HCT116 (cell line): ENCODE results near the gene TK1. TPM values are rescaled to one million over a fixed set of nuclear protein-coding genes. Genes with fewer than 3 reads are reported as not detected.

Source experiments
- ATAC-seq: fragments of 200-7000 bp; cut with Tn5 transposase; 2 replicates; pipeline ENCODE4 v1.9.1; 2020; ENCODE audit warnings: mild to moderate bottlenecking, moderate library complexity
- BruUV-seq: library from RNA; stranded (reverse); fragments of 400-500 nt; replicated peaks from 2 replicates; lab custom pipeline; 2021; lab: Mats Ljungman, UMichigan
- CTCF ChIA-PET: fragments of 300-600 bp; sonication (Branson Sonifier 250); formaldehyde crosslinking; loops from one replicate; lab custom pipeline; 2021; ENCODE audit warnings: antibody characterized with exemption; lab: Charles Lee
- POLR2A ChIA-PET: fragments of 300-600, 350-600 bp; sonication (Branson Sonifier 250); formaldehyde crosslinking; loops from one replicate; lab custom pipeline; 2021; ENCODE audit warnings: antibody characterized with exemption; lab: Charles Lee
- RAD21 ChIA-PET, 2 experiments: fragments of 300-600 bp; sonication (Branson Sonifier 250); formaldehyde crosslinking; loops; one replicate each; lab custom pipeline; 2023; ENCODE audit warnings: low total read pairs in 2 of 2; ENCODE audit not compliant: uncharacterized antibody in 2 of 2, unreplicated experiment in 2 of 2, low non-redundant PET in 1 of 2; lab: Charles Lee
- DNase-seq: peaks from one replicate; pipeline ENCODE4 v3.0.0-alpha.2; 2010; ENCODE audit warnings: low read depth, low spot score
- H2AFZ ChIP-seq: fragments of 200-600 bp; shearing (Covaris generic), sonication (generic); 2 replicates; pipeline ENCODE4 v1.6.1; 2017; ENCODE audit warnings: low read depth, mixed run types, mixed read lengths, antibody characterized with exemption, low read length; ENCODE audit not compliant: poor library complexity, severe bottlenecking
- H3K27ac ChIP-seq: 2 replicates; pipeline ENCODE4 v1.5.1; 2012; ENCODE audit warnings: low read depth, low read length
- H3K27me3 ChIP-seq: fragments of 200-600 bp; sonication (generic); 2 replicates; pipeline ENCODE4 v1.6.1; 2016; ENCODE audit warnings: mixed run types, low read length, mixed read lengths; ENCODE audit not compliant: insufficient read depth
- H3K36me3 ChIP-seq, 2 experiments: fragments of 200-500 bp in 1 of 2; fragments of 200-600 bp in 1 of 2; sonication (Bioruptor generic) in 1 of 2; sonication (generic) in 1 of 2; 2 replicates each; pipeline versions ENCODE4 v1.5.1 to v1.6.1; 2014 to 2016; ENCODE audit warnings: low read length in 2 of 2, inconsistent platforms in 1 of 2, mixed read lengths in 1 of 2, mixed run types in 1 of 2; ENCODE audit not compliant: insufficient read depth in 2 of 2, control insufficient read depth in 1 of 2
- H3K4me1 ChIP-seq, 2 experiments: fragments of 200-600 bp in 1 of 2; sonication (generic) in 1 of 2; 2 replicates each; pipeline versions ENCODE4 v1.5.1 to v1.6.1; 2012 to 2017; ENCODE audit warnings: low read length in 2 of 2, inconsistent platforms in 1 of 2, mild to moderate bottlenecking in 1 of 2, mixed read lengths in 1 of 2, mixed run types in 1 of 2, moderate library complexity in 1 of 2; ENCODE audit not compliant: insufficient read depth in 2 of 2, control insufficient read depth in 1 of 2
- H3K4me2 ChIP-seq: fragments of 200-600 bp; sonication (generic); 2 replicates; pipeline ENCODE4 v1.6.1; 2017; ENCODE audit warnings: mixed run types, low read length, mixed read lengths
- H3K4me3 ChIP-seq, 2 experiments: fragments of 200-600 bp in 1 of 2; sonication (generic) in 1 of 2; replicated peaks in 1 of 2; 2 replicates each; pipeline ENCODE4 v1.5.1; 2011 to 2016; ENCODE audit warnings: low read length in 2 of 2, control low read depth in 1 of 2, low read depth in 1 of 2, mild to moderate bottlenecking in 1 of 2, mixed read lengths in 1 of 2, mixed run types in 1 of 2
- H3K79me2 ChIP-seq: fragments of 200-600 bp; sonication (generic); 2 replicates; pipeline ENCODE4 v1.6.1; 2017; ENCODE audit warnings: mild to moderate bottlenecking, mixed run types, low read length, moderate library complexity, mixed read lengths; ENCODE audit not compliant: insufficient read depth
- H3K9ac ChIP-seq: fragments of 200-600 bp; sonication (generic); 2 replicates; pipeline ENCODE4 v1.6.1; 2016; ENCODE audit warnings: low read length, mixed read lengths
- H3K9me2 ChIP-seq: fragments of 200-600 bp; sonication (generic), shearing (Covaris generic); 2 replicates; pipeline ENCODE4 v1.6.1; 2017; ENCODE audit warnings: mixed run types, mild to moderate bottlenecking, moderate library complexity; ENCODE audit not compliant: insufficient read depth
- H3K9me3 ChIP-seq, 2 experiments: fragments of 200-500 bp in 1 of 2; fragments of 200-600 bp in 1 of 2; sonication (Bioruptor generic) in 1 of 2; sonication (generic) in 1 of 2; 2 replicates each; pipeline ENCODE4 v1.6.1; 2014 to 2017; ENCODE audit warnings: low read length in 2 of 2, mixed read lengths in 2 of 2, inconsistent platforms in 1 of 2, low read depth in 1 of 2, mild to moderate bottlenecking in 1 of 2, mixed run types in 1 of 2, moderate library complexity in 1 of 2; ENCODE audit not compliant: control insufficient read depth in 1 of 2, insufficient read depth in 1 of 2
- H4K20me1 ChIP-seq: fragments of 200-600 bp; sonication (generic), shearing (Covaris generic); 2 replicates; pipeline ENCODE4 v1.6.1; 2017; ENCODE audit warnings: mixed run types, mild to moderate bottlenecking, moderate library complexity; ENCODE audit not compliant: insufficient read depth
- CBX3 ChIP-seq: IDR thresholded peaks from 2 replicates; pipeline ENCODE4 v1.6.1; 2012; ENCODE audit warnings: low read depth
- CEBPB ChIP-seq: IDR thresholded peaks from 2 replicates; pipeline ENCODE4 v1.6.1; 2012; ENCODE audit warnings: low read depth
- EGR1 ChIP-seq: IDR thresholded peaks from 2 replicates; pipeline ENCODE4 v1.6.1; 2012; ENCODE audit warnings: low read depth
- ELF1 ChIP-seq: IDR thresholded peaks from 2 replicates; pipeline ENCODE4 v1.6.1; 2012; ENCODE audit warnings: low read depth, borderline replicate concordance
- EZH2 ChIP-seq: fragments of 200-600 bp; sonication (generic); IDR thresholded peaks from 2 replicates; pipeline ENCODE4 v1.6.1; 2017; ENCODE audit warnings: antibody characterized with exemption, mixed run types
- EZH2phosphoT487 ChIP-seq: fragments of 200-600 bp; IDR thresholded peaks from 2 replicates; pipeline ENCODE4 v1.6.1; 2018; ENCODE audit warnings: antibody characterized with exemption, borderline replicate concordance
- FOSL1 ChIP-seq: IDR thresholded peaks from 2 replicates; pipeline ENCODE4 v1.6.1; 2012; ENCODE audit warnings: low read depth
- JUND ChIP-seq: IDR thresholded peaks from 2 replicates; pipeline ENCODE4 v1.6.1; 2012
- MAX ChIP-seq: IDR thresholded peaks from 2 replicates; pipeline ENCODE4 v1.6.1; 2012
- POLR2A ChIP-seq: IDR thresholded peaks from 2 replicates; pipeline ENCODE4 v1.7.0; 2011; ENCODE audit warnings: borderline replicate concordance; ENCODE audit not compliant: insufficient read depth, insufficient read length; ENCODE audit errors: extremely low read depth
- RAD21 ChIP-seq: IDR thresholded peaks from 2 replicates; pipeline ENCODE4 v1.6.1; 2012; ENCODE audit warnings: low read depth, mild to moderate bottlenecking
- SIN3A ChIP-seq: IDR thresholded peaks from 2 replicates; pipeline ENCODE4 v1.6.1; 2012; ENCODE audit warnings: low read depth
- SP1 ChIP-seq: IDR thresholded peaks from 2 replicates; pipeline ENCODE4 v1.6.1; 2012; ENCODE audit warnings: low read depth
- SRF ChIP-seq: IDR thresholded peaks from 2 replicates; pipeline ENCODE4 v1.6.1; 2012; ENCODE audit warnings: low read depth
- TCF7L2 ChIP-seq: IDR thresholded peaks from 2 replicates; pipeline ENCODE4 v1.7.0; 2011; ENCODE audit warnings: borderline replicate concordance, inconsistent platforms; ENCODE audit not compliant: insufficient read depth, insufficient read length; ENCODE audit errors: extremely low read depth
- ZNF274 ChIP-seq: fragments of 200-500 bp; sonication (Bioruptor generic); IDR thresholded peaks from 2 replicates; pipeline ENCODE4 v1.6.1; 2014; ENCODE audit warnings: mild to moderate bottlenecking, low read depth, low read length, inconsistent platforms
- intact Hi-C: fragments of 100-400 bp; cut with micrococcal nuclease; formaldehyde crosslinking; loops from 2 replicates; pipeline ENCODE4 v1.10.0; 2022
- total RNA-seq: library from RNA; stranded (reverse); gene quantifications from one replicate; pipeline ENCODE4 v1.2.1, GENCODE V29; 2021; ENCODE audit not compliant: unreplicated experiment
- TF ChIP-seq, protein P1 (sequence below): IDR thresholded peaks from 2 replicates; pipeline ENCODE4 v1.6.1; 2012; ENCODE audit warnings: low read depth

TK1 gene
- total RNA-seq, 1 experiment from 2014 or later = 315 TPM

- TF ChIP-seq TCF7L2 (no peak), ZNF274 (no peak), FOSL1 (no peak), RAD21 (no peak), SP1 (no peak)
- TF ChIP-seq, all 23 proteins: peak for 0
These were observed 40.0 kb downstream of the TK1 start (continued) for GRCh38 chr17:78146881-78147280.

- intact Hi-C loops = no loop called here
- H3K4me1 ChIP-seq = peaks cover 38 to 50% of the 10 kb centered on the region in 2 experiments
- H3K27me3 ChIP-seq = no peaks in the 10 kb centered on the region
These were observed 40.4 kb downstream of the TK1 start for GRCh38 chr17:78146471-78146869.

More at GRCh38 chr17:78146471-78146869, 40.4 kb downstream of the TK1 start:
- Histone ChIP-seq H4K20me1 (no peaks in the 10 kb centered on the region), H3K27ac (no peak overlapping the region), H3K36me3 (no peaks in the 10 kb centered on the region), H3K4me2 (no peak overlapping the region), H3K9ac (no peak overlapping the region), H3K9me2 (no peaks in the 10 kb centered on the region), H3K79me2 (no peaks in the 10 kb centered on the region), H3K4me3 (no peak overlapping the region), H2AFZ (no peak overlapping the region), H3K9me3 (no peaks in the 10 kb centered on the region)
- BruUV-seq = no TSS peak
- ChIA-PET CTCF (no interaction called here), RAD21 (no interaction called here), POLR2A (no interaction called here)
- TF ChIP-seq MAX (no peak), RAD21 (no peak), POLR2A (no peak), JUND (no peak), CEBPB (no peak), CBX3 (no peak), SIN3A (no peak), TCF7L2 (no peak), EGR1 (no peak), EZH2phosphoT487 (no peak), SRF (no peak), SP1 (no peak), ELF1 (no peak), EZH2 (no peak)
- TF ChIP-seq, protein P1, sequence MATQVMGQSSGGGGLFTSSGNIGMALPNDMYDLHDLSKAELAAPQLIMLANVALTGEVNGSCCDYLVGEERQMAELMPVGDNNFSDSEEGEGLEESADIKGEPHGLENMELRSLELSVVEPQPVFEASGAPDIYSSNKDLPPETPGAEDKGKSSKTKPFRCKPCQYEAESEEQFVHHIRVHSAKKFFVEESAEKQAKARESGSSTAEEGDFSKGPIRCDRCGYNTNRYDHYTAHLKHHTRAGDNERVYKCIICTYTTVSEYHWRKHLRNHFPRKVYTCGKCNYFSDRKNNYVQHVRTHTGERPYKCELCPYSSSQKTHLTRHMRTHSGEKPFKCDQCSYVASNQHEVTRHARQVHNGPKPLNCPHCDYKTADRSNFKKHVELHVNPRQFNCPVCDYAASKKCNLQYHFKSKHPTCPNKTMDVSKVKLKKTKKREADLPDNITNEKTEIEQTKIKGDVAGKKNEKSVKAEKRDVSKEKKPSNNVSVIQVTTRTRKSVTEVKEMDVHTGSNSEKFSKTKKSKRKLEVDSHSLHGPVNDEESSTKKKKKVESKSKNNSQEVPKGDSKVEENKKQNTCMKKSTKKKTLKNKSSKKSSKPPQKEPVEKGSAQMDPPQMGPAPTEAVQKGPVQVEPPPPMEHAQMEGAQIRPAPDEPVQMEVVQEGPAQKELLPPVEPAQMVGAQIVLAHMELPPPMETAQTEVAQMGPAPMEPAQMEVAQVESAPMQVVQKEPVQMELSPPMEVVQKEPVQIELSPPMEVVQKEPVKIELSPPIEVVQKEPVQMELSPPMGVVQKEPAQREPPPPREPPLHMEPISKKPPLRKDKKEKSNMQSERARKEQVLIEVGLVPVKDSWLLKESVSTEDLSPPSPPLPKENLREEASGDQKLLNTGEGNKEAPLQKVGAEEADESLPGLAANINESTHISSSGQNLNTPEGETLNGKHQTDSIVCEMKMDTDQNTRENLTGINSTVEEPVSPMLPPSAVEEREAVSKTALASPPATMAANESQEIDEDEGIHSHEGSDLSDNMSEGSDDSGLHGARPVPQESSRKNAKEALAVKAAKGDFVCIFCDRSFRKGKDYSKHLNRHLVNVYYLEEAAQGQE = no peak
- ATAC-seq (no peak), DNase-seq (no peak)
